Upper lobe of left lung (tissue), 4 donors: ENCODE data around the gene POFUT2.

ENCODE experiments used
- POLR2A ChIP-seq, 4 donors: fragments of 450-650 bp; IDR thresholded peaks; one replicate each; pipeline ENCODE4 v1.5.1; 2016 to 2017; ENCODE audit warnings: antibody characterized with exemption in 4 of 4, mild to moderate bottlenecking in 2 of 4
- POLR2AphosphoS5 ChIP-seq, 2 donors: sonication (generic); formaldehyde crosslinking; IDR thresholded peaks; one replicate each; pipeline ENCODE4 v1.5.1; 2017; ENCODE audit warnings: antibody characterized with exemption in 2 of 2
- TF ChIP-seq, protein P1 (sequence below), 6 experiments: fragments of 450-650 bp in 4 of 6; fragments of 200-600 bp in 2 of 6; sonication (generic) in 2 of 6; IDR thresholded peaks; one replicate each; pipeline ENCODE4 v1.5.1; 2016 to 2019; ENCODE audit warnings: antibody characterized with exemption in 6 of 6

DNA sequence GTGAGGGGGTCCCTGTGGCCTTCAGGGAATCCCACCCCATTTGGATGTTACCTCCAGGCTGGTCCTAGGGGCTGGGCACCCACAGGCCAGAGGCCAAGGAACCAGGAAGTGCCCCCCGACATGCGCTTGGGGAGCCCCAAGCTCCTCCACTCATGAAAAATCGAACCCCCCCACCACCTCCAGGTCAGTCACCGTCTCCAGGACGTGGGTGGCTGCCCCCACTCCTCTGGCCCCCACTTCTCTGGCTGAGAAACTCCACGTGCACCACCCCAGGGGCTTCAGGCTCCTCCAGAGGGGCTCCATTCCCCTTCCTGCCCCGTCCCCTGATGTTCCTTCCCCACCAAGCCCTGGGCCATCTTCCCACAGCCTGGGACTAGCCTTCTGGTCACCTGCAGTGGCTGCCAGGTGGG lies 30.5 kb upstream of the POFUT2 start:
- TF ChIP-seq POLR2AphosphoS5 (IDR thresholded peaks at IDR 0.05) (no peak), POLR2A (IDR thresholded peaks at IDR 0.05) (no peak)
- TF ChIP-seq, protein P1, sequence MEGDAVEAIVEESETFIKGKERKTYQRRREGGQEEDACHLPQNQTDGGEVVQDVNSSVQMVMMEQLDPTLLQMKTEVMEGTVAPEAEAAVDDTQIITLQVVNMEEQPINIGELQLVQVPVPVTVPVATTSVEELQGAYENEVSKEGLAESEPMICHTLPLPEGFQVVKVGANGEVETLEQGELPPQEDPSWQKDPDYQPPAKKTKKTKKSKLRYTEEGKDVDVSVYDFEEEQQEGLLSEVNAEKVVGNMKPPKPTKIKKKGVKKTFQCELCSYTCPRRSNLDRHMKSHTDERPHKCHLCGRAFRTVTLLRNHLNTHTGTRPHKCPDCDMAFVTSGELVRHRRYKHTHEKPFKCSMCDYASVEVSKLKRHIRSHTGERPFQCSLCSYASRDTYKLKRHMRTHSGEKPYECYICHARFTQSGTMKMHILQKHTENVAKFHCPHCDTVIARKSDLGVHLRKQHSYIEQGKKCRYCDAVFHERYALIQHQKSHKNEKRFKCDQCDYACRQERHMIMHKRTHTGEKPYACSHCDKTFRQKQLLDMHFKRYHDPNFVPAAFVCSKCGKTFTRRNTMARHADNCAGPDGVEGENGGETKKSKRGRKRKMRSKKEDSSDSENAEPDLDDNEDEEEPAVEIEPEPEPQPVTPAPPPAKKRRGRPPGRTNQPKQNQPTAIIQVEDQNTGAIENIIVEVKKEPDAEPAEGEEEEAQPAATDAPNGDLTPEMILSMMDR (IDR thresholded peaks at IDR 0.05): no peak
